Measurements from ENCODE around the gene C10orf90.

C10orf90 gene, protein sequence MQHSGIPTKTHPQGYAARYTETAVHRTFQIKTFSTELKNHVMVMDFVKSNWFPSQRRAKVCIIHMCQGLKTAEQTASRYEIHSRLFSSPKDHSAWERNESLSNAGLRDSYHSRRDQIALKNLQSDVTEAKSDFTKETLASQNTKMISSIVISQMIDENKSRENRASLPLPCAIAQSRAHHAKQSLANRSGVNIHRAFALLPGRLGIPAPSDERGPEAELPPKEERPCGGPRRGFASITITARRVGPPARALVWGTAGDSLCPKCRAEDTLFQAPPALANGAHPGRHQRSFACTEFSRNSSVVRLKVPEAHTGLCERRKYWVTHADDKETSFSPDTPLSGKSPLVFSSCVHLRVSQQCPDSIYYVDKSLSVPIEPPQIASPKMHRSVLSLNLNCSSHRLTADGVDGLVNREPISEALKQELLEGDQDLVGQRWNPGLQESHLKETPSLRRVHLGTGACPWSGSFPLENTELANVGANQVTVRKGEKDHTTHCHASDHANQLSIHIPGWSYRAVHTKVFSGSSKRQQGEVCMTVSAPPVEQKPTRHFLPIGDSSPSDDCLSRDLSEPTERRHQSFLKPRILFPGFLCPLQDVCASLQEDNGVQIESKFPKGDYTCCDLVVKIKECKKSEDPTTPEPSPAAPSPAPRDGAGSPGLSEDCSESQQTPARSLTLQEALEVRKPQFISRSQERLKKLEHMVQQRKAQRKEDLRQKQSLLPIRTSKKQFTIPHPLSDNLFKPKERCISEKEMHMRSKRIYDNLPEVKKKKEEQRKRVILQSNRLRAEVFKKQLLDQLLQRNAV
- 0 reads per million in 4 experiments for total RNA-seq

- no peak for DNase-seq
Observed at GRCh38 chr10:126670056-126670894, at the start of gene C10orf90. Gene C10orf90 (minus strand): TSS chr10:126670693. CDS start chr10:126670480, 213 bp downstream.

GRCh38 chr10:126716366-126716765 is 45.9 kb upstream of the C10orf90 start:
- DNase-seq, result no peak

- DNase-seq, result no peak
Observed at GRCh38 chr10:126713594-126713993, 43.1 kb upstream of the C10orf90 start.

- DNase-seq, result no peak
Observed at GRCh38 chr10:126712681-126713080, 42.2 kb upstream of the C10orf90 start.

DNA sequence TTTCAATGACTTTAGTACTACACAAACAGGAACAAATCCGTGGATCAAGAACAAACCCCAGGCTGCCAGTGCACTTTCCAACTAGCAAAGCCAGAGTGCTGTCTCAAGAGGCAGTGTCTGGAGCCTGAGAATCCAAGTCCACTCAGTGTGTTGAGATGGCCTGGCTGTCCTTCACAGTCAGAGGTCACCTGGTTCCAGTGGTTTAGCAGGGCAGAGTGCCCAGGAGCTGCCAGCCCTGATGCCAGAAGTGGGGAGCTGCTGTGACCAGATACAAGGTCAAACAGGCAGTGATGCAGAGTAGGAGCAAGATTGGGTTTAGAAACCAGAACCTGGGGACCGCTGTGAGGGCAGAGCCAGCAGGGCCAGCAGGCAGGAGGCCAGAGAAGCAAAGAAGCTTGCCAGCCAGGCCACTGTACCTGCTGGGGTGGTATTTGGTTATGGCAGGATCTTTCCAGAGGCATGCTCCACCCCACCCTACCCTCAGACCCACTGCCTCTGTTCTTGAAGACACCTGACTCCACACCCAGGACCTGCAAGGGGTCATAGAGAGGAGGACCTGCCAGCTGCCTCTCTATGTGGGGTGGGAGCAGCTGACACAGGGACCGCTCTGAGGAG is 35.6 kb upstream of the C10orf90 start:
- no peak for DNase-seq

- no peak for DNase-seq
Observed at GRCh38 chr10:126705131-126705530, 34.6 kb upstream of the C10orf90 start.

DNA sequence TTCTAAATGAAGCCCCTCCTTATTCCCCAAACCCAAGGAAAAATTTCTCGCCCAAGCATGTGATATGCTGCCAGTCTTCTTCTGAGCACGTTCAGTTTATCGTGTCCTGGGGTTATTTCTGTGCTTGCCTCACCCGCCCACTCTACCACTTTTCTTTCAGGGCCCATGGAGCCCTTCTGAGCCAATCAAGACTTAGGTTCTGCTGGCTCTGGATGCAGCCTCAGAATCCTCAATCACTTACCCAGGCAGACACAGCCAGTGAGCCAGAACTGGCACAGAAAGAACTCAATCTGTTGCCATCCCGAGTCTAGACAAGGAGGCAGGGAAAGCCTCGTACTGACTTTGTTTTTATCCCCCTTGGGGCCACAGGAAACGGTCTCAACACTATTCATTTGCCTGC is 34.2 kb upstream of the C10orf90 start:
- DNase-seq, result no peak

- no peak for DNase-seq
Observed at GRCh38 chr10:126702181-126702580, 31.7 kb upstream of the C10orf90 start.

DNA sequence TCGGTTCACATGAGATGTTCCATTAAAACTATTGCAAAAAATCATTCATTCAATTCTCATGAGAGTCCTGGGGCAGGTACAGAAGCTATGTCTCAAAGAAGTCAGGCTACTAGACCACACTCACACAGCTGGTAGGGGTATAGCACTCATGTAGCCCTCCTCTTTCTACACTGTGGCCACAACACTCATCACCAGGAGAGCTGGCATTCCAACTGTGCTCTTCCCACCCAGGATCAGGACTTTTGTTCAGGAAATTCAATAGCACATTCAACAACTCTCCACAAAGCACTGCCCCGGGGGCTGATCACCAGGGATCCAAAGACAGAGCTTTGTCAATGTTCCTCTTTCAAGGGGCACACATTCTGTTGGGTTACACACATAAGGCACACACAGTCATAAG is 31.0 kb upstream of the C10orf90 start:
- no peak for DNase-seq

GRCh38 chr10:126696684-126697083 is 26.2 kb upstream of the C10orf90 start:
- no peak for DNase-seq

- DNase-seq, result no peak
Observed at GRCh38 chr10:126691456-126691855, 21.0 kb upstream of the C10orf90 start.

GRCh38 chr10:126690534-126690933 is 20.0 kb upstream of the C10orf90 start:
- DNase-seq, result no peak

DNA sequence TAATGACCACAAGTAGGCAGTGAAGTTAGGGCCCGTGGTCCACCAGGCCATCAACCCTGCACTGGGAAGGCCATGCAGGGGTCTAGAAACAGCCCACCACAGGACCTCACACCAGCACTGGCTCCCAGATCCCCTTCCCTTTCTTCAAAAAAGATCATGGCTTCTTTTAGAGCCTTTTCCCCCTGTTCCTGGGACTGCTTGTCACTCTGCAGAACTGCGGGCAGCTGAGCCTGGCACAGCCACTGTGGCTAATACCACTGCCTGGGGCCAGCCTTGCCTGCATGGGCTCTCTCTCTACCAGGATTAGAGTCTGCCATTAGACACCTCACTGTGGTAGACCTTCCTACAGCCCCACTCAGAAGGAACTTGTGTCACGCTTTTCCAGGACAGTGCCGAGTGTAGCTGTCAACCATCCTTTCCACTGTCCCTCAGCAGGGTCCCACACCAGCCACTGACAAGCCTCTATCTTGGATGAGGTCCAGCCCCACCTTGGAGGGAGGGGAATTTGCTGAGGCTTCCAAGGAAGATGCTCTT is 19.0 kb upstream of the C10orf90 start:
- DNase-seq, result no peak

DNA sequence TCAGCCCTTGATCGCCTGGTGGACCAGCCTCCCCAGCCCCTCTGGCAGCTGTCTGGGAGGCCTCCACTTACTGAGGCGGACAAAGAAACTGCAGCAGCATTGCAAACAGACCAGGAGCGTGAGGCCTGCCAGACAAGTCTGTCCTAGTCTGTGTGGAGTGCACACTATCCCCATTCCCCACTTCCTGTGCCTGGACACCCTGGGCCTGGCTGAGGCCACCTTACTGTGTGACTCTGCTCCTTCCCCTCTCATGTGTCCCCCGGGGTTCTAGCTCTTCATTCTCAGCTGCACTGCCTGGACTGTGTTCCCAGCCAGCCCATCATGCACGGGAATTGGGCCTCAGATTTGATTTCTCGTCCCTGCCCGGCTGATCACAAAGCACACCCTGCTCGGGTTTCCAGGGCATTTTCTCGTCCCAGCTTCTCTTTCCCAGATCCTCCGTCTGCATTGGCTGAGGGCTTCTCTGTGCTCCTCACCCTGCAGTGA is 16.7 kb upstream of the C10orf90 start:
- DNase-seq, result no peak

GRCh38 chr10:126686719-126687118 is 16.2 kb upstream of the C10orf90 start:
- DNase-seq, result no peak

GRCh38 chr10:126686268-126686667 is 15.8 kb upstream of the C10orf90 start:
- DNase-seq, result no peak

- DNase-seq, result no peak
Observed at GRCh38 chr10:126685756-126686155, 15.3 kb upstream of the C10orf90 start.

DNA sequence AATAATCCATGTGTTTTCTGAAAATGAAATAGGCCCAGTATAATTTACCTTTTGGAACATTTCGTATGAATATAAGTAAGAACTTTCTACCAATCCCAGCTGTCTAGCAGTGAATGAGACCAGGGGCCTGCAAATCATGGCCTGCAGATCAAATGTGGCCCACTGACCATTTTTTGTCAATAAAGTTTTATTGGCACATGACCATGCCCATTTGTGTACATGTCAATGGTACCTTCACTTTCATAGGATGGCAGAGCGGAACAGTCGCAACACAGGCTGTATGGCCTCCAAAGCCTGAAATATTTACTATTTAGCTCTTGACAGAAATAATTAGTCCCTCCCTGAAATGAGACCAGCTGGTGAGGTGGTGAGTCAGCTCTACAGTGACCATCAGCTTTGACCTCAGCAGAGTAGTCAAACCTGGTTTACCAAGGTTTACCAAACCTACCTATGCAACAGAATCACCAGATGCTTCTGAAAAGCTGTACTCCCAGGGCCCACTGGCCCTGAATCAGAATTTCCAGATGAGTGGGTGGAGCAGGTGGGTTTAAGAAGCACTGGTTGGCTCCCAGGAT is 13.8 kb upstream of the C10orf90 start:
- DNase-seq, result no peak

DNA sequence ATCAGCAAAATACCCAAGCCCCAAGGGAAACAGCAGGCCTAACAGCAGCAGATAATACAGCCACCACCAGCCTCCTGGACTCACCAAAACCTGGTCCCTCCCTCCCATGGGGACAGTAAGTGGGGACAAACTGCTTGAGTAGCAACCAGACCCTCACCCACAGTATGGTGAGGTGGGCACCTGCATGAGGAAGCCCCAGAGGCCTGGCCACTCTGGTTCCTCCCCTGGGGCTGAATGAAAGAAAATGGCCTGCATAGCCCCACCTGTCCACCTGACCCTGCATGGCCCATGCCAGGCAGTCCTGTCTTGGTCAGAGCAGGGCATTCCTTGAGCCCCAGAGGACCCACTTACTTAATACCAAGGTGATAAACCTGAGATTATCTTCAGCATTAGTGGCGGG is 13.0 kb upstream of the C10orf90 start:
- no peak for DNase-seq

DNA sequence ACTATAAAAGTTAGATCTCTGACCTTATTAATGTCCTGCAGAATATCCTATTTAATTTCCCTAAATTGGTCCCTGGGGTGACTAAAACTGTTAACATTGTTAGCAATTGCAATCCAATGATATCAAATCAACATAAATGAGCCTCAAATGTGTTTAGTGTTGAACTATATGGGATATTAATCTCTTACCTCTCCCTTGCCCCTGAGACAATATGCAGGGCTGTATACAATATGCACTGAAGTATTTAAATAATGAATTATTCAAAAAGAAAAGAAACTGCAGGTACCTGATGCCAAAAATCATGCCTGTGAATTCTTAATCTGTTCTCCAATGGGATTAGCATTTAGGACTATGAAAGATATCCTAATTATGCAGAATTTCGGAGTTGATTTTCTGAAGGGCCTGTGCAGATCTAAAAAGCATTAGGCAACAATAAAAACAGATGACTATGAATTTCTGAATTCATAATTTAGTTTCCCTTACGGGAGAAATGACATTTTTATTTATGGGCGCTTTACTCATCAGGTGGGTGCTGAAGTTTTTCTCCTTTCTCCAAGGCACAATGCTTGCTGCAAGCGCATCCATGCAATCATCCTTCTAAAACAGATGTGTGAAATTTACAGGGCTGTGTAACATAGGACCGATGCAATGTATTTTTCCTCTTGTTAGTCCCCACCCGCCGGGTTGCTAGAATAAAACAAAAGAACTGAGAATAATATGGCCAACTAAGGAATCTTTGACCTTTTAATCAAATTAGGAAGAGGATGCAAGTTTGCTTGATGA is 5.4 kb upstream of the C10orf90 start:
- no peak for DNase-seq
